AG08396 (cell line): ENCODE results near the gene DLGAP1.

ENCODE experiments used
- DNase-seq: peaks from one replicate; pipeline ENCODE4 v3.0.0; 2012; ENCODE audit warnings: low spot score, mixed read lengths

The DLGAP1 gene

GRCh38 chr18:3985664-3986063 lies 469.4 kb downstream of the DLGAP1 start:
- peak; percentile 48 for DNase-seq

DNA sequence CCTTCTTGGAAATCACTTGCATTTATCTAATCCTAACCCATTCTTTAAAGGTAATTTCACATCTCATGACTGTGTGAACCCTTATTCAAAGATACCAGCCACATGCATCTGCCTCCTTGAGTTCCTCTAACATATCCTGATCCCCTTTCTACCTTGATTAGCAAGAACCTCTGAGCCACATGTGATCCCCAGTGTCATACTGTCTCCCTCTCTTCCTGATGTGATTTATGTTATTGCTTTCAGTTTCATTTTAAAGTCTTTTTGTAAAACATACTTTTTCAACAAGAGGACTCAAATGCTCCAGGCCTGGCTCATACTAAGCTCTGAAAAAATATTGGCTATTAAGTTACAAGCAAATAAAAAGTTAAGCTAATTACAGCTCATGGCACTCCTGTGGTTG lies 470.1 kb downstream of the DLGAP1 start:
- no peak for DNase-seq

- no peak for DNase-seq
Observed at GRCh38 chr18:3984163-3984757, 470.8 kb downstream of the DLGAP1 start.

DNA sequence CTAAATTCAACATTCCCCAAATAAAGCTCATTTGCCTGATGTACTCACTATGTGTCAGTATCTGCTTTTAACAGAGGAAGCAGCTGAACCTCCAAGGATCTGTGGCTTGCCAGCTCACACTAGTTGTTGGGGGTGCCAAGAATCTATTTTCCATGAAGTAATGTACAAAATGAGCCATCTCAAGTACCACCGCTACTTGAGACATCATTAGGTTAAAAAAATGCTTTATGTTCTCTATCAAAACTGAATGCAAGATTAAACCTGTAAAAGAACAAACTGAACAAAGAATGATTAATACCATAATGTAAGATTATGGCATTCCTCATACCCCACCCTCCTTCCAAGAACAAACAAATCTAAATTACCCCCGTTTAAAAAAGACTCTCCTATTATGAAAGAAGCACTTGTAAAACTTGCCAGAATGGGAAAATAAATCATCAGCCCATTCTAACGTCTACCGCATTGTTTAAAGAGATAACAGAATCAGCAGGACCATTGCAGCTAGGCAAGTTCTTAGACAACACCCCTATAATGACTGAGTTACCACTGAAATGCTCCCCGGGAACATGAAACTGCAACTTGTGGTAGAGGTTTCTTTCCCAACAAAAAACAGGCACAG lies 471.6 kb downstream of the DLGAP1 start:
- peak; percentile 30 for DNase-seq

DNA sequence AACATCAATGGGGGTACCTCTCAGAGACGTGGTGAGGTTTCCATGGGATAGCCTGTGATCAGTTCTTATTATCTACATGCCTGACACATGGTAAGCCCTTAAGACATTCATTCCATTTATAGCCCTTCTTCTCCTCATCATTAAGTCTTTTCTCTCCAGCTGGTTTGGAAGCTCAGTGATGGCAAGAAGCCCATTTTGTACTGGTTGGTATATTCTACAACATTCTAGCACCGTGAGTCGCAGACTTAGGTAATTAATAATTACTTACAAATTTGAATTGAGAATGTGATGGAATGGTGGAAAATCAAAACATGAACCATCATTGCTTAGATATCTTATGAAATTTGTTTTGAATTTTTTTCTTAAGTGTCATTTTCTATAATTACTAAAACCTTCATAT lies 472.6 kb downstream of the DLGAP1 start:
- no peak for DNase-seq

- DNase-seq = no peak
Observed at GRCh38 chr18:3979024-3979423, 476.1 kb downstream of the DLGAP1 start.

GRCh38 chr18:3973191-3973850 lies 481.8 kb downstream of the DLGAP1 start:
- DNase-seq = no peak

DNA sequence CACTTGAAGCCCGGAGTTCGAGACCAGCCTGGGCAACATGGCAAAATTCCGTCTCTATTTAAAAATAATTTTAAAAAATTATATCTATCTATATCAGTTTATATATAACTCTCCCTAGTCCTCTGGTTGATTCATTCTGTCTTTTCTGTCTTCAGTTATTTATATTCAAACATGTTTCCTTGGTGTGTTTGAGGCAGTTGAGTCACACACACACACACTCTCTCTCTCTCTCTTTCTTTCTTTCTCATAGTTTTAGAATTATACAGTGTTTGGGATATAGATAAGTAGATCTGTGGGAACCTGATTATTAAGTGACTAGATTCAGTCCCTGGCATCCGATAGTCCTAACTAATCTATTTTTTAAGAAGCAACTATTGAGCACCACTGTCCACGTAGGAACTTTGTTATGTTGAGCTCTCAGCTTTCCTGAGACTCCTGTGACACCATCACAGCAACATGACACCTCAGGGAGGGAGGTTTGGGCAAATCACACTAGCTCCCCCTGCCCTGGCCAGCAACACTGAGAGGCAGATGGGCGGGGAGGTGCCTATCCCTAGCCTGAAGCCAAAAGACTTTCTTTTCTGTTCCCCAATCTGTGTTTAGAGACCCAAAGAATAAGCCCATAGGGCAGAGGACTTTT lies 482.7 kb downstream of the DLGAP1 start:
- DNase-seq = no peak

DNA sequence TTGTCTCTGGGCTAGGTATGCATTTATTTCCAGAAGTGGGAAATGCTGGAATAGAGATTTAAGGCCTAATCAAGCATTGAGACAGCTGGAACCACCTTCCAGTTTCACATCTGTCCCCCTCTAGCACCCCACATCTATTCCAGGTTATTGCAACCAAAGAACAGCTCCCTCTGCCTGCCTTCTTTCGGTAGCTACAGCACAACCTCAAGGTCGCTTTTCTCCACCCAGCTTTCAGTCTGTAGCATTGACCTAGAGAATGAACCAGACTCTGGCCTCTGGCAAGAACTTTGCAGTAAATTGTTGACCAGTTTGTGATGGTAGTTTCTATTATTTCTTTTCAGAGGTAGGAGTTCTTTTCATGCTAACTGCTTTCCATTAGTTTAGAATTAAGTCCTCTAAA lies 484.2 kb downstream of the DLGAP1 start:
- no peak for DNase-seq

DNA sequence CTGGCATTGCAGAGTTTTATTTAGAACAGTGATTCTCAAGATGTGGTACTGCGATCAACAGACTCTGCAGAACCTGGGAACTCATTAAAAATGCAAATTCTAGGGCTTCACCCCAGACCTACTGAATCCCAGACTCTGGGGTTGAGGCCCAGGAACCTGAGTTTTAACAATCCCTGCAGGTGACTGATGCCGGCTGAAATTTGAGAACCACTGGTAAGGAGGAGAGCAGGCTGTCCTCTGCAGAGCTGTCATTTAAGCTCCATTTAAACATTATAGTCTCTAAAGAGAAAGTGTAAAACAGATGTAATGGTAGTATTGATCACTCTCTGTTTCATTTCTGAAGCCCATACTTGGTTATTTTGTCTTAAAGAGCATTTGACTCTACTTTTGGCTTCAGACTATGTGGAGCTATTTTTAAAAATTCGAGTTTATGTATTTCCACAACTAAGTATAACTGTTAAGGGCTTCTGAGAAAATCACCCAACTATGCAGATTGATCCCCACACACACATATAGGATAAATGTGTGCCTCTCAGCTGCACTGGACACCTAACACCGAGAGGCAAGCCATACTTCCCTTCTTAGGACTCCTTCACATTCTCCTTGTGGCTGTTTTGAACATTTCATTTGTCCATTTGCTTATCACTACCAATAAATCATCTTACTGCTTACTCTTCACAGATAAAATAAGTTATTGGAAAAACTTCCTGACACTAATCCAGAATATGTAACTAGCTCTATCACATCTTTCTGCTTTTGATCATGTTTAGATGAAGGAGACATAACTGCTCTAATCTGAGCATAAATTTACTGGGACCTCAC lies 487.5 kb downstream of the DLGAP1 start:
- DNase-seq = no peak

- peak; percentile 14 for DNase-seq
Observed at GRCh38 chr18:3966642-3967358, 488.3 kb downstream of the DLGAP1 start.

GRCh38 chr18:3966246-3966641 lies 488.9 kb downstream of the DLGAP1 start:
- DNase-seq = no peak

- DNase-seq = no peak
Observed at GRCh38 chr18:3960977-3961376, 494.1 kb downstream of the DLGAP1 start.

- no peak for DNase-seq
Observed at GRCh38 chr18:3960142-3960541, 495.0 kb downstream of the DLGAP1 start.

DNA sequence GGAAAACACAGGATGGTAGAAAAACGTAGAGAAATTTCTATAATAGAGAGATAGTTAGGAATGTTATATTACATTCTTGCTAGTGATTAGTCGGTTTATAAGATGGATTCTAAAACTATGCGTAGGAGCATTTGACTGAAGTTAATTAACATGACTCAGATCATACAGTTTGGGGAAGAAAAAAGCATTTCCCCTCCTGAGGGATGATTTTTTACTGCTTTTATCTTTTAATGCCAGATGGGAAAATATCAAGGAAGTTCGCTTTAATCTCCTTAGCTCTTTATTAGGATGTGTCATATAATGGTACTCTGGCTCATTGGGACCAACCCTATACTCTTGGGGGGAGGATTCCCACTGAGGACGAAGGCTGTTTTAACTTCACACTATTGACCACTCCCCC lies 503.1 kb downstream of the DLGAP1 start:
- DNase-seq = no peak

DNA sequence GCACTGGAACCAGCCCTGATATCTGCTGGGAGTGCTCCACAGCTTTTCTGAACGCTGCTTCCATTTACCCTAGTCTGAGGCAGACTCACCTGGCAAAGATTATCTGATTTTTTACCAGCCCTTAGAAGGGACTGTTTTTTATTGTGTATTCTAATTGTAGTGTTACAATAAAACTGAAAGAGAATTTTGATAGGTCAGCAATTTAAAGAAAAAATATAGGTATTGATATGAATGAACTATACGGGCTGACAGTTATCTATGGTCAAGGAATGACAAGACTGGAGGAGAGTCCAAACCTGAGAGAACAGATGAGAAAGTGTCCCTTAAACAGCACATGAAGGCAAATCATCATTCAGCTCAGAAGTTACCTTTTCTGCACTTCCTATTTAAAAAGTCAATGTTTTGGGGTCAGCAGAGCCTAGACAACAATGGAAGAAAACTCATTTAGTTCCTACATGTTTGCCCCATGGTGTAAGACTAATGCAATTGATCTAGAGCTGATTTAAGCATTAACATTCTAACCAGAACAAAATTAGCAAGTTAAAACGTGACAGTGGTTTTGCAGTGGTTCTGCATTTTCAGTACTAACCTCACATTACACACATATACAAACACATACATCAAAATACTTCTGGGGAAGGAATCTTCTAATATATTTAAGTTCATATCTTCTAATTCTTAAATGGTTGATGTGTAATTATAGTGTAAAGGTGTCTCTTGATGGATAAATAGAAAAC lies 504.3 kb downstream of the DLGAP1 start:
- no peak for DNase-seq

DNA sequence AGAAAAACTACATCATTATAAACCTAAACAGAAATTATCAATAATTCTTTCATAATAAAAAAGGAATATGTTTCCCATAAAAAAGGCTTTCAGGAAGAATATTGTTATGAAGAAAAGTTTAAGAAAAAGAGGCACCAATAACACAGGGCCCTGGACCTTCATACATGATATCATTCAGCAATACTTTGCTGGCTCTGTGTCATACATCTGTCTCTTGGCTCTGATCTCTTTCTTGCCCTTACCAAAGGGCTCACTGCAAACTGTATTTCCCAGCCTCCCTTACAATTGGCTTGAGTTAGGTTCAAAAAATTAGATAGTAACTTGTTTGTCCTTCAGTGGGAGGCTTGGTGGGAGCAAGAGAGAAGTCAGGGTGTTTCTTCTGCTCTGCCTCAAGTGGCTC lies 506.1 kb downstream of the DLGAP1 start:
- no peak for DNase-seq

DNA sequence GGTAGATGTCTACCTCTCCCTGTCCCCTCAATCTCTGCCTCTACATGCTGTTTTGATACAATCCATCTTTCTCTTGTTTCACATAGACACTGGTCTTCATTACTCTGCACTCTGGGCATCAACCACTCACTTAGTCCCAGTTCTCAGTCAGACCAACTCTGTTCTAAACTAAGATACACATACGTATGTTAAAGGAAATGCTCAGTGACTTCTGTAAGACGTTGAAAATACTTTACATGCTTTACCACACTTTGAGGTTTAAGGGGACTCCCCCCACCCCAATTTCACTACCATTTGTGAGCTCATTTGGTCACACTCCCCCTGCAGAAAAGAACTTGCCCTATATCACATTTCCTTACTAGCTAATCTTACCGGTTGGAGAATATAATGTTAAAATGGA lies 507.7 kb downstream of the DLGAP1 start:
- no peak for DNase-seq

GRCh38 chr18:3935305-3935704 lies 519.8 kb downstream of the DLGAP1 start:
- no peak for DNase-seq

DNA sequence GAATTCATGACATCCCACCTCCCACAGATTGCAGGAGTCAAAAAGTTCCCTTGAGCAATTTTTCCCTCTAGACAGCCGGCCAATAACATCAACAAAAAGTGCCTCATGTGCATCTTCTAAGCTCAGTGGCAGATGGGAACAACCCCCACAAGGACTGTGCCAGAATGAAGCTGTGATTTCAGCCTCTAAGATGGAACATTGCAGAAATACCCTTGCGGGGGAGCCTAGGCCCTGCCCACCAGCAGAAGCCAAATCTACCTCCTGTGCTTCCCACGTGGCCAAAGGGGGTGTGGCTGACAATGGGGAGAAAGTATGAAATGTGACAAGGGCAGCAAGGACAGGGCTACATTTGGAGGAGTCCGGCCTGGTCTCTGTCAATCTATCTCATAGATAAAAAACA lies 522.8 kb downstream of the DLGAP1 start:
- DNase-seq = no peak

DNA sequence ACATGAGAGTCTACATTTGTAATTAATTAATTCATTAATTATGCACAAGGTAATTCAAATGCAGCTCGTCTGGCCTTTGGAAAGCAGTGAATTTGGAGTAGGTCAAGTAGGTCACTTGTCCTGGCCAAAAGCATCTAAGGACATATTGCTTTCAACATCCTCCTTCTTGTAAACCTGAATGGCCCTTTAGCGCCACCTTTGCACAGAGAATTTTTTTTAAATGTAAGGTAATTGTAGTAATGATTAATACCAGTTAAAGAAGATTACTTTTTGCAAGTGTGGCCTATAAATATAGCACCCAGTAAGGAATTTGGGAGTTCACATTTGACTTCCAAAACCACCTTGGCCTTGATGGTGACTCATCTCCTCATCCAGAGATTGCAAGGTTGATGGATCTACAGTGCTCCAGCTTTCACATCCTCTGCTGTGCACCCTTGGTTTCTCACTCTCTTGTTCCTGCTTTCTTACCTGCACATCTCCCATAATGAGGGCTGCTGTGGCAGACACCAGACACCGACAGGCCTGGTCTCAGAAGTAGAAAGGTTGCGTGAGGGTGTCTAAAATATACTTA lies 523.5 kb downstream of the DLGAP1 start:
- DNase-seq = no peak
